ENCODE results near the gene CACNA1C.
"Not testable (repeated sequence)": the region's sequence is repeated elsewhere in the genome, so short reads cannot be mapped to it uniquely, and the experiment has no call there.

The CACNA1C gene

DNA sequence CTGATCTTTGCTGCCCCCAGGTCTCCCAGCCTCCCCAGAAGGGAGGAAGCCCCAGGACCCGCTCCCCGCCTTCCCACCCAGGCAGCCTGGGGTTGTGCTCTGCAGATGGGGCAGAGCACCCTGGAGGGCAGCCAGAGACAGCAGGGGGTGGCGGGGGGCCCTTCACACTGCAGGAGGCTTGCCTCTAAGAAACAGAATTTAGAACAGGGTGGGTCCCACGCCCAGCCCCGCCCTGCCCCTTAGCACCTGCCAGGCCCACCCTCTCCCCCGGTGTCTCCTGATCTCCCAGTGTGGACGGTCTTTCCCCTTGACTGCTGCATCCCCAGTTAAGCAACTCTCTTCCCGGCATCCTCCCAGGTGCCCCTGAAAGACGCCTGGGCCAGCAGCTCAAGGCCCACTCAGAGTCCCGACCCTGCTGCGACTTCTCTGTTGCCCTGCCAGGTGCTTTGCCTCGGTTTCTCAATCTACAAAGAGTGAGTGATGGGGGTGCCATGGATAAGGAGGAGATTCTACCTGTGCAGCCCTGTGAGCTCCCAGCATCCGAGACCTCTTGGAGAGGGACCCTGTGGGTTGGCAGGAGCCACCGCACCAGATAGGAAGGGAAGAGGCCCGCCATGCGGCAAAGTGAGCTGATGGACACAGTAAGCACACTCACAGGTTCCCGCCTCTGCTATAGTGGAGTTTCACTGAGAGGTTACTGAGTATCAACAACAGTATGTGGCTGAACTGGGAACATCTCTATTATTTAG lies 414.8 kb downstream of the CACNA1C start:
- DNase-seq = no peak

DNA sequence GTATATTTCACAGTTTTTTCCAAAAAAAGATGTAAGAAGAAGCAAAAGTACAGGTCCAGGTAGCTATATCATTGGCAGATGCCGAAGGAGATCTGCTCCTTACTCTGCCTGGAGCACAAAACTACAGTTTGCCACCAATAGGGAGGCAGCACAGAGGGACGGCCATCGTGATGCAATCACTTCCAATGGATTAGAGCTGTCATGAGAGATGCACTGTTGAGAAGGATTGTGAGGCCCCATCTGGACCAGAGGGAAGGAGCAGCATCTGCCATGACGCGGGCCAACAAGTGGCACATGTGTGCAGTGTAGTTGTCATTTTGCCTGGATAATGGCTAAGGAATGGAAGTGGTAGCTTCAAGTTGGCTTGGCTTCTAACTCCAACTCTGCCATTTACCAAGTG lies 423.2 kb downstream of the CACNA1C start:
- no peak for DNase-seq

DNA sequence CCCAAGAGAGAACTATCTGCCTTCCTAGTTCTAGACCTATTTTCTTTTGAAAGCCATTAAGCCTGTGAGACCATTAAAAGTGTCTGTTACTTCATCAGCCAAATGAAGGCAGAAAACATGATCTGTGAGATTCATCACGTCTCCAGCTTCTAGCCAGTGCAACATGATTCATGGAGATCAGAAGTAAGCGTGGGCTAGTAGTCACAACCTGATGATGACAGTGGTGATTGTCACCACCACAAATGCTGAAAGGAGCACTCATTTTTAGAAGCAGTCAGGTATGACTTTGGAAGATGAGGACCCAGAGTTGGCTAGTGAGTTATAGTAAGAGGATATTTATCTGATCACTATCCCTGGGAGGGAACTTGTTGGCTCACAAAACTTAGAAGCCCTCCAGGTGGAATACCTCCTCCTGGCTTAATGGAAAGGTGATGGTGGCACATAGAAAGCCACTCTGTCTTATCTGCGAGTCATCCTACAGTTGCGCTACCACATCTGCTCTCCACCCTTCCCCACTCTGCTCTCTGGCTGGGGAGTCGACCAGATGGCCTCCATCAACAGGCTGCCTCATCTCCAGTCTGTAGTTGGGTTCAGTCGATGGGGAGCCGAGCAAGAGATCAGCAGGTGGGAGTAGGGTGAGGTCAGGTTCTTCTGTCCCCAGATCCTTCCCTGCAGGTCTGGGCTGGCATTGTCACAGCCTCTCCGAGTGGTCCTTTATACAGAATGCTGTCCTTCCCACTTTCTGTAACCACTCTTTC lies 424.4 kb downstream of the CACNA1C start:
- no peak for DNase-seq

DNA sequence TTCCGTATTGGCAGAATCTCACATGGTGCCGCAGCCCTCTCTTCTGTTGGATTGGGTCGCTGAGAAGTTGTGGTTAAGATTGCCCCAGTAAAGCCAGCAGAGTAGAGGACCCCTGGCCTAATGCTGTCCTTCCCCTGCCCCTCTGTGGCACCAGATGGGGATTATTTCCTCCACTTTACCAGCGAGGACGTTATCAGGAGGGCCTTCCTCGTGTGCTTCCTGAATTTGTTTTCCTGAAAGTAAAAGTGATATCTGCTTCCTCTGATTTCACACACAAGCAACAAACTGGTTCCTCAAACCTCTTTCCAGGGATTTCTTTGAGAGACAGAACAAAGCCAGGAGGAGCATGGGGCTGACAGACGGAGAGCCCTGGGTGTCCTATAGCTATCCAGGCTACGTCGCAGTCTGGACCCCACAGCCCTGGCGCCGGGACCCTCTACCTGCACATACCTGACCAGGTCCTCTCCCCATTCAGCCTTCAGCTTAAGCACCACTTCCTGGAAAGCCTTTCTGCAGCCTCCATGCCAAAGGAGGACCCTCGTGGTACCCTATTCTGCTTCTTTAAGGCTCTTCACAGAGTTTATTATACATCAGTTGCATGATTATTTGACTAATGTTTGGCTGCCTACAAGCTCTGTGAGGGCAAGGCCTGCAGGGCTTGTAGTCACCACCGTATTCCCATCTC lies 427.2 kb downstream of the CACNA1C start:
- no peak for DNase-seq

DNA sequence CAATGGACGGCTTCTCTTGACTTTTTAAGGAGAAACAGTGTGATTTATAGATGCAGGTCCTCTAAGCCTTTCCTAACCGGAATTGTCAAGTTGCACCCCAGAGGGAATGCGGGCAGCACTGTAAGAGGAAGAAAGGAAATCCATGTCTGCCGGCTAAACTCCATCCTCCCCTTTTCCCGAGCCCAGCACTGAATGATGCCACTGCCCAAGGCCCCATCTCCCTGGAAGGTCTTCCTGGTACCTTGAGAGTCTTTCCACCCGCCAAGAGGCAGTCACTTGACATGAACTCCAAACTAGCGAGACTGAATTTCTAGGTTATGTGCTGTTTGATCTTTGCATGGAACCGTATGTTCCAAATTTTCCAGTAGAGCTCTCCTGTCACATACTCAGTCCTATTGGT lies 428.6 kb downstream of the CACNA1C start:
- DNase-seq = no peak

DNA sequence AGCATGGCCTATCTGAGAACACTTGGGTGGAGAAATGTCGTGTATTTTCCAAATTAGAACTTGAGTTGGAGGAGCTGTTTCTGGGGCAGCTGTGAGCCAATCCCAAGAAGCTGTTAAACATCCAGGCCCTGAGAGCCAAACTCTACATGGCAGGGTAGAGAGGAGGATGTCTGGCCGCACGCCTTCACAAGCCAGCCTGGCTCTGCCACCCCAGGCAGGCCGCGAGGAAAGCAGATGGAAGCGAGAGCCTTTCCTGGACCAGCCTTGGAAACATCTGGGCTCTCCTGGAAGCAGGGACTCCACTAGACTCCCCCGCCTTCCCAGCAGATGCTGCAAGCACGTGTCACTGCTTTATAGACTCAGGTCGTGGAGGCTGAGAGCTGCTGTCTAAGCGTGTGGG lies 429.2 kb downstream of the CACNA1C start:
- DNase-seq = no peak

DNA sequence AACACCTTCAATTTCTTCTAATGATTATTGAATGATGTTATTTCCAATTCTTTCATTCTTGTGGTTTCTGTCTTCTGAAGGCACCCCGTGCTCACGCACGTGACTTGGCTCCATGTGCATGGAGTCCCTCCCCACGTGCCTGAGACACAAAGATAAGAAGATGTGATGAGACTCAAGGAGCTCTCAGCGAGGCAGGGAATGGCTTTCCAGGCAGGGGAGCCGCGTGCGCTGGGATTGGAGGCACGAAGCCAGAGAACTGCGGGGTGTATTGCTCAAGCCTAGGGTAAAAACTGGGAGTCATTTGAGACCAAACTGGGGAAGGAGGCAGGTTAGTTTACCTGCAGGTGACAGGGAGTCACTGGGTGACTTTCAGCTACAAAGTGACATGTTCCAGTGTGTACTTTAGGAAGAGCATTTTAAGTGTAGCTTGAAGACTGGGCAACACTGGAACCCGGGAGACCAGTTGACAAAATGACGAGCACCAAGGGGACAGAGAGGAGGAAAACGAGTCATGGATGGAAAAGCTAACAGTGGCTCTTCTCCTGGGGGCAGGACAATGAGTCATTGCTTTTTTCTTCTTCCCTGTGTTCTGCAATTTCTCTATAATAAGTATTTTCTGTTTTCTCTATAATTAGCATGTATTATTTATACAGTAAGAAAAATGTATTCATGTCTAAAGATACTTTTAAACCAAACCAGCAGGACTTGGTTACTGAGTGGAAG lies 430.3 kb downstream of the CACNA1C start:
- DNase-seq = no peak

DNA sequence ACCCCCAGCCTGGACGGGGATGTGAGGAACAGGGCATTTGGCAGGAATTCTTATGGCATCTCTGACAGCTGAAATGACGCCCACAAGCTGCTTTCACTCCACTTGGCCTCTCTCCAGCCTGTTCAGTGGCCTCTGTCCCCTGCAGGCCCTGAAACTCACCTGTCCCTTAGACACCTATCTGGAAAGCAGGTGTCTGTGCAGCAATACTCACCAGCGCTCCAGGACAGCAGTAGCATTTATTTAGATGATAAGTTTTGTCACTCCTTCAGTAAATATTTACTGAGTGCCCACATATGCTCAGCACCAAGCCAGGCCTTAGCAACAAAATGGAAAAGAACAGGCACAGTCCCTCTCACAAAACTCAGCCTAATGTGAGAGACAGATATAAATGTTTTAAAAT lies 430.9 kb downstream of the CACNA1C start:
- DNase-seq = no peak

DNA sequence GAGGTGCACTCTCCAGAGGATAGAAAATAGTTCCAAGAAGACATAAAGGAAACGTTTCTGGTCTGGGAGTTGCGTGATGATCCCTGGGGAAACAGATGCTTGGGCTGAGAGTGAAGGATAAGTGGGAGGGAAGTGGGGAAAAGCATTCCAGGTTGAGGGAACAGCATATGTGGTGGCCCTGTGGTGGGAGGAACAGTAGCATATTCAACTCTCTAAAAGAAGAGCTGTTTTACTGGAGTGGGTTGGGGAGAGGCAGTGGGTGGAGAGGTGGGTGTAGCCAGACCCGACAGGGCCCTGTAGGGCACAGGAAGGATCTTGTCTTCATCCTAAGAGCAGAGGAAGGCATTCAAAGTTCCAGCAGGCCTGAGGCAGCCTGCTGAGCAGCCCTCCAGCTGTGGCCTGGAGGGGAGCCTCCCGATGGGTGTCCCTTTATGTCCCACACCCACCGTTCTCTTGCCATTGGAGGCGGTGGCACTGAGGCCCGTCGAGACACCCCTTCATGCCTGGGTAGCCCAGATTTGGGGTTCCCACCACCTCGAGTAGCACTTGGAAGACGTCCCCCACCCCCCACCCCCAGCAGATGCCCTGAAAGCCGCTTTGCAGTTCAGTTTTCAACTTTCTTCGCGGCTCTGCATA lies 431.5 kb downstream of the CACNA1C start:
- DNase-seq = no peak

DNA sequence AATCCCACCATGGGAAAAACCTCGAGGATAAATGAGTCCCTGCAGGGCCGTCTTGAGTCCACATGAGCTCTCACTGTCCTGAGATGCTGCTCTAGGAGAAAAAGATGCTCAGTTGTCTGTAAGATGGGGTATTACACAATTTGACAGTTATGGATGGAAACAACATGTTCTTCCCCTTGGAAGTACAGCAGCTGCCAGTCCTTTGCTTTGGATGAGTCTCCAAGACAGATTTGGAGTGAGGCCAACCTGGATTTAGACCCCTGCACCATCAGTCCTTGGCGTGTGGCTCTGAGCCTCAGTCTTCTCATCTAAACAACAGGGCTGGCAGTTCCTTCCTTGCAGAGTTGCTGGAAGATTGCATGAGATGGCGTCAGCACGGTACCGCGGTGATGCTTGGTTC lies 432.9 kb downstream of the CACNA1C start:
- no peak for DNase-seq

DNA sequence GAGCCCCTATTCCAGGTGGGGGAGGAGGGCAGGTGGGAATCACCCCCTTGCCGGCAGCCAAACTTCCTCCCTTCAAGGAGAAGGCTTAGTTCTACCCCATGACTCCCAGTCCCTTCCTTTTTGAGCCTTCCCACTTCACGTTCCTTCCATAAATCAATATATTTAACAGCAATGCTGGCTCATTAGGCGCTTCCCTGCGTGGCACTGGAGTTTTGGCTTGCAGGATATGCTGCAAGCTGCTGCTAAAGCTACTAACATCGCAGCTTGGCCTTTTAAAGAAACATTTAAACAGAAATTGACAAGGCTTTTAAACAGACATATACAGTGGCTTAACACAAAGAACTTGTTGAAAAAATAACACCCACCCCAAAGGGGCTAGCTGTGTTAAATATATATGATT lies 434.0 kb downstream of the CACNA1C start:
- no peak for DNase-seq

DNA sequence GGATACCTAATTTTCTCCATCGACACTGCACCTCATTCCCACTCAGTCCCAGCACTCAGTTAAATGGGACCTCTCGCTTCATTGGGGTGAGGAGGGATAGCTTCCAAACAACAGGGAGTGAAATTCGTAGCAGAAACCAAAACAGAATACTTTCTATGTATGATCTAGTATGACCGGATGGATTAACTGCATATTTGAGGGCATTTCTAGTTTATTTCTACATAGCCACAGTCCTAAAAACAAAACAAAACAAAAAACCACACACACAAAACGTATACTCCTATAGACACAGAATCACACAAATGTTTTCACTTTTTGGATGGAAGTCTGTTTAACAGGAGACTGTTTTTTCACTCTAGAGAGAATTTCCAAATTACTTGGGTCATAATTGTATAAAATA lies 434.5 kb downstream of the CACNA1C start:
- no peak for DNase-seq

DNA sequence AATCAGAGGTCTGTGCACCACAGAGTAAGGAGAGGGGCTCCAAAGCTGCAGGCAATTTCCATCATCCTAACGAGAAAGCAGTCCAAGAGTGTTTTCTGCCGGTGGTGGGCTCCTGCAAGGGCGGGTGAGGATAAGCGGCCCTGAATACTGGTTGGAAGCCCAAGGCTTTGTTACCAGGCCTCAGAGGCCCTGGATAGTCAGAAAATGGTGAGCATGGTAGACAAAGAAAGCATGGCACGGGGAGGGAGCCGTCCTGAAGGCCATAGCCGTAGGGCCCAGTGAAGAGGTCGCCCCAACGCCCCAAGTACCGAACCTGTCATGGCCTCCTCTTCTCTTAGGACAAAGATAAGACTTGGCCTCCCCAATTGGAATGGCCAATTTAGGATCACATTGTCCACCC lies 435.3 kb downstream of the CACNA1C start:
- DNase-seq = no peak

DNA sequence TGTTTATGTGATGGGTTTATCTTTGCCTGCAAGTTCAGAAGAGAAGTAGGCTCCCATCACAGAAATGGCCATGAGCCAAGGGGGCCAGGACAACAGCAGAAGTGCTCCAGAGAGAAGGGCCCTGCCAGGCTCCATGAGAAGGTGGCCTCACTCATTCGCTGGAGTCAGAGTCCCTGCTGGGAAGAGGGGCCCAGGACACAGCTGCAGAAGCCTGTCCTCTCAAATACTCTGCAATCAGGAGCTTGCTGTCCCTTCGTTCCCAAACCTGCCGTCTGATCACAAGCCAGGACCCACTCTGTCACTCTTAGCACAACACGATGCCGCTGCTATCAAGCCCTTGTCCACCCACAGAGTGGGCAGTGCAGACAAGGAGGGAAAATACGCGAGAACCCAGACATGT lies 435.8 kb downstream of the CACNA1C start:
- DNase-seq = no peak

DNA sequence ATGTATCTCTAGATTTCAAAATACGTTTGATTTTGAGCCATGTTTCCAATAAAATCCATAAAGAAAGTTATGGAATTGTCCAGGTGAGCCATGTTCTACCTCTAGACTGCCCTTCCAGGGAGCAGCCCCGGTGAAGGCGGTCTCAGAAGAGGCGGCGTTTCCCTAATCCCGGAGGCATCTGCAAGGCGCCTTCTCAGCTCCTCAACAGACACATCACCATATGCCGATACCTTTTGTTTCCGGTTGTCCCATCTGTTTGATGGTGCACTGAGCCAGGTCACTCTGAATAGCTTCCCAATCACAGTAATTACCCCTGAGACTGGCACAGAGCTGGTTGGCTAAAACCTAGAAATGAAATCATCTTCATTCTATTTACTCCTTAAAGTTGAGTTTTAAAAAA lies 436.5 kb downstream of the CACNA1C start:
- peak; percentile 5 for DNase-seq

DNA sequence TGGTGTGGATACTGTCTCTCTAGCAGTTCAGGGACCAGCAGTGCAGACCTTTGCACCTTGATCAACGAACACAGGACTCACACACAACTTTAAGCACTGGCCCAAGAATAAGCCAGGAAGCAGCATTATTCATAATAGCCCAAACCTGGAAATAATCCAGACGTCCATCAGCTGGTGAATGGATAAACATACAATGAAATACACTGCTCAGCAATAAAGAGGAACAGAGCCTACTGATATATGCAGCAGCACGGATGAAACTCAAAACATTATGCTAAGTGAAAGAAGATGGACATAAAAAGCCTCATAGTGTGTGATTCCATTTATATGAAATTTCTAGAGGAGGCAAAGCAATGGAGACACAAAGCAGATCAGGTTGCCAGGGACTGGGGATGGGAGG lies 438.0 kb downstream of the CACNA1C start:
- DNase-seq = no peak

DNA sequence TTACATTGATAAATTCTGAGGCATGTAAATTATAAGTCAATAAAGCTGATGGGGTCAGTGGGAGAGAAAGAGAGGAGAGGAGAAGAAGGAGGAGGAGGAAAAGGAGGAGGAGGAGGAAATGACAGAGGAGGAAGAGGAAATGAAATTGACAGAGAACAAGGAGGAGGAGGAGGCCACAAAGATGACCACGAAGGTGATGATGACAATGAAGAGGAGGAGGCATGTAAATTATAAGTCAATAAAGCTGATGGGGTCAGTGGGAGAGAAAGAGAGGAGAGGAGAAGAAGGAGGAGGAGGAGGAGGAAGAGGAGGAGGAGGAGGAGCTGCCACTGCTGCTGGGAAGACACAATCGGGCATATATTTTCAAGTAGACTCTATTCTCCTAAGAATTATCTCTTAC lies 438.6 kb downstream of the CACNA1C start:
- DNase-seq = not testable (repeated sequence)

DNA sequence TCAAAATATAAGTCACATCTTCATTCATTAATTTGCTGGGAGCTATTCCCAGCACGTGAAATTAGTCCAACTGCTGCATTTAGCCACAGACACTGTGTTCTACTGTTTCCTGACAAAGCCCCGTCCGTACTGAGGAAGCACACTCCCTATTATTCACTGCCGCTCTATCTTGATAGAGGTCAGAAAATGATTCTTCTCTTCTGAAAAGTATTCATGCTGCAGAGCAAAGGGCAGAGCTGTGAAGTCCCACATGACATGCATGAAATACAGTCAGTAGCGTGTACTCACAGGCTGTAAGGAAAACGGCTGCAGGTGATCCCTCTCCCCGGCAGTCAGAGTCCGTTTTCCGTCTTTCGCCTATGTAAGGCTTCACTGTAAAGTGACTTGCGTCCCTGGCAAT lies 439.4 kb downstream of the CACNA1C start:
- DNase-seq = no peak

DNA sequence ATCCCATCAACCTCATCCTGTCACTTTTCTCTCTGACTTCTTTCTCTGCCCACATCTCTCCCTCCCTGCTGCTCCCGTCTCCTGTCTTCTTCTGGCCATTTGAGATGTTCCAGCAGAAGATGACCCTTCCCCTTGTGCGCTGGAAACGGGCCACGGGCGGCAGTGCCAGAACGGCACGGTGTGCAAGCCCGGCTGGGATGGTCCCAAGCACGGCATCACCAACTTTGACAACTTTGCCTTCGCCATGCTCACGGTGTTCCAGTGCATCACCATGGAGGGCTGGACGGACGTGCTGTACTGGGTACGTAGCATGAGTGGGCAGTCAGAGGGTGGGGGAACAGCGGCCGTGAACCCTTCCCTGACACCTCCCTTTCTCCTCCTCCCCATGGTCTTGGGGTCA lies 440.3 kb downstream of the CACNA1C start:
- DNase-seq = no peak

DNA sequence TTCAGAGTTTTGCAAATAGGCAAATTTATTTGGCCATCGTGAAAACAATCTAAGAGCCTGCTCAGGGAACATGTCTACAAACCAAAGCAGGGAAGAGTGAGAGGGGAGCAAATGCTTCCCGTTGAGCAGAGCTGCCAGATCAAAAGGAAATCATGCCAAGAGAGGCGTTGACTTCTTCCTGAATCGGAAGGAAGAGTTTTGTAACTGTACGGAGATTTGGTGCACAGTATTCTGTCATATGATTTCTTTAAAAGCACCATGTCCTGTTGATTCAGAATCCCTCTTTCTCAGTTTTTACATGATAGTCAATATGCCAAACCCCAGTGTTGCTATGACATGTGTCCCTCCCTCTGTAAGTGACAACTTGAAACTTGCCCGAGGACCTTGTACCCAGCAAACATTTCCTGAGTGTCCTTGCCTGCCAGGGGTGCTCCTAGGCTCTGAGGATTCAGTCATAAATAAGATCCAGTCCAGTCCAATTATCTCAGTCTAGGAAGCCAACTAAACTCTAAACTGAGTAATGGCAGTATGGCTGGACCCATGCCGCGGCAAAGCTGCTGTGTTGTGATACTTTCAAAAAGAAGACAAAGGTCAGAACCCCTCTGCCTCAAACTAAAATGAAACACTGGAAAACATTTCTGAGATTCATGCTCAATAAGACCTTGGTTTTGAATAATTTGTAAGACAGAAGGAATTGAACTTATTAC lies 441.9 kb downstream of the CACNA1C start:
- DNase-seq = no peak

DNA sequence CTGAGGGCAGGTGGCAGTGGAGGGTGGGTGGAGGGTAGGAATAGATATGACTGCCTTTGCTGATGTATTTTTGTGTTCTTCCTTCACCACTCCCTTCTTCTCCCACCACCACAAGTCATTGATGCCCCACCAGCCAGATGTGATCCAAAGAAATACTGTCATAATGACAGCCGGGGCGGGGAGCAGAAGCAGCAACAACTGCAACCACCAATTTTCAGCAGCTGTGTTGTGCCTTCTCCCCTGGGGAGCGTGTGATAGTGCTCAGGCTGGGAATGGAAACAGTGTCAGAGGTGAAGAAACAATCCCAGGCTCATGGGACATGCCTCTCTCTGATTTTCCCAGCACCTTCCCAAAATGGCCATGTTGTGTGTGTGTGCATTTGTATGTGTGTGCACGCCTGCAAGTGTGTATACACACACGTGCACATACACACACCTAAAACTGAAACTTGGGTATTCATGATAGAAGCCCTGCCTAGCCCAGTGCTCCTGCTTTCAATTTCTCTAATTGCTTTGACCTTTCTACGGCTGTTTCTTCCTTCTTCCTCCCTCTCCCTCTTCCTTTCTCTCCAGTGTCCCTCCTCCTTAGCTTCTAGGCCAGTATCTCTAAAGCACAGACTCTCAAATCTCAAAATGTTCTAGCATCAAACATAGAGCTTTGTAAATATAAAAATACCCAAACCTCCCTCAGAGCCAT lies 442.8 kb downstream of the CACNA1C start:
- DNase-seq = no peak

Data from NCI-H1092 (cell line).